ENCODE measurements around the gene MRPL49.

Gene MRPL49

GRCh38 chr11:65125197-65126056, 3.3 kb downstream of the MRPL49 start:
- no peak overlapping the region for H3K4me3 ChIP-seq (ENCODE audit: low read depth, low read length)

GRCh38 chr11:65126624-65127274, 4.6 kb downstream of the MRPL49 start:
- no peak for TF ChIP-seq CTCF (IDR thresholded peaks at IDR 0.05; ENCODE audit: low read depth, low read length, missing control alignments)
- no peak for DNase-seq (ENCODE audit: low read depth)
- in situ Hi-C loops (cut with HindIII; ENCODE audit: low sequenced_read_pairs): no loop called here
- H3K4me3 ChIP-seq (ENCODE audit: low read depth, low read length): no peak overlapping the region

More at GRCh38 chr11:65125197-65126056, 3.3 kb downstream of the MRPL49 start:
- no peak for TF ChIP-seq CTCF (IDR thresholded peaks at IDR 0.05; ENCODE audit: low read depth, low read length, missing control alignments)
- no peak for DNase-seq (ENCODE audit: low read depth)
- in situ Hi-C loops (cut with HindIII; ENCODE audit: low sequenced_read_pairs): no loop called here

GRCh38 chr11:65127473-65128181, 5.5 kb downstream of the MRPL49 start:
- in situ Hi-C loops (cut with HindIII; ENCODE audit: low sequenced_read_pairs): no loop called here
- no peak overlapping the region for H3K4me3 ChIP-seq (ENCODE audit: low read depth, low read length)
- no peak for DNase-seq (ENCODE audit: low read depth)
- TF ChIP-seq CTCF (IDR thresholded peaks at IDR 0.05; ENCODE audit: low read depth, low read length, missing control alignments): no peak

- in situ Hi-C loops (cut with HindIII; ENCODE audit: low sequenced_read_pairs): no loop called here
- no peak for TF ChIP-seq CTCF (IDR thresholded peaks at IDR 0.05; ENCODE audit: low read depth, low read length, missing control alignments)
- no peak for DNase-seq (ENCODE audit: low read depth)
- no peak overlapping the region for H3K4me3 ChIP-seq (ENCODE audit: low read depth, low read length)
Observed at GRCh38 chr11:65128182-65129145, 6.3 kb downstream of the MRPL49 start.

- H3K4me3 ChIP-seq (ENCODE audit: low read depth, low read length): no peak overlapping the region
- in situ Hi-C loops (cut with HindIII; ENCODE audit: low sequenced_read_pairs): no loop called here
- no peak for DNase-seq (ENCODE audit: low read depth)
- no peak for TF ChIP-seq CTCF (IDR thresholded peaks at IDR 0.05; ENCODE audit: low read depth, low read length, missing control alignments)
Observed at GRCh38 chr11:65129649-65130441, 7.7 kb downstream of the MRPL49 start.
